ENCODE measurements around the gene KIF21A.

GRCh38 chr12:39327510-39327909 is 115.4 kb downstream of the KIF21A start:
- TF ChIP-seq TAF1 (IDR thresholded peaks at IDR 0.05; ENCODE audit: low read depth, low read length) (no peak), POLR2AphosphoS5 (IDR thresholded peaks at IDR 0.05; ENCODE audit: low read depth, low read length) (no peak), SPI1 (IDR thresholded peaks at IDR 0.05; ENCODE audit: low read depth, low read length) (no peak), POLR2A (IDR thresholded peaks at IDR 0.05; ENCODE audit: low read depth, low read length) (no peak), PAX5 (IDR thresholded peaks at IDR 0.05; ENCODE audit: insufficient read depth, low read length, severe bottlenecking) (no peak)

All from GM12891 (cell line).